ENCODE measurements around the gene RXFP2. TPM values are rescaled to one million over a fixed set of nuclear protein-coding genes. Genes with fewer than 3 reads are reported as not detected.

The RXFP2 gene
- total and polyA plus RNA-seq, 2 donors (not counting 3 experiments of a cell fraction or from before 2014, with no cell fraction given) = not detected

GRCh38 chr13:31824705-31825517 lies 85.6 kb downstream of the RXFP2 start:
- no TSS peak for BruUV-seq (replicated peaks)
- no peak overlapping the region for H3K9ac ChIP-seq (replicated peaks; ENCODE audit: extremely low read depth, insufficient read depth, low read length)
- no peak for TF ChIP-seq POLR2A (IDR thresholded peaks at IDR 0.05; ENCODE audit: low read depth, low read length)
- no peak for TF ChIP-seq FOS (IDR thresholded peaks at IDR 0.05; ENCODE audit: borderline replicate concordance, insufficient read depth, low read length)
- TF ChIP-seq POLR2AphosphoS5 (IDR thresholded peaks at IDR 0.05; ENCODE audit: insufficient read depth, low read depth, low read length) = no peak
- TF ChIP-seq GATA2 (IDR thresholded peaks at IDR 0.05; ENCODE audit: insufficient read depth, insufficient read length, low read depth, low read length) = no peak
- TF ChIP-seq EZH2 (IDR thresholded peaks at IDR 0.05; ENCODE audit: borderline replicate concordance, low read depth, low read length, severe bottlenecking) = no peak
- TF ChIP-seq JUN (IDR thresholded peaks at IDR 0.05; ENCODE audit: borderline replicate concordance, insufficient read depth, insufficient read length, low read depth) = no peak
- no peak for TF ChIP-seq MAX (IDR thresholded peaks at IDR 0.05; ENCODE audit: insufficient read depth, insufficient read length)
- TF ChIP-seq CTCF (IDR thresholded peaks at IDR 0.05; ENCODE audit: extremely low read depth in 1 of 2, insufficient read depth in 1 of 2, low read depth in 1 of 2, low read length in 2 of 2) = no peak
- no peak for TF ChIP-seq MYC (IDR thresholded peaks at IDR 0.05; ENCODE audit: low read depth, low read length)
- H3K79me2 ChIP-seq (ENCODE audit: control insufficient read depth, insufficient read depth, low read length) = no peaks in the 10 kb centered on the region
- ChIA-PET CTCF (interaction anchor here (1.0 kb wide), 1 partner anchor 10 kb away, joined by 3 read pairs; no protein-coding TSS in a partner anchor), POLR2A (no interaction called here)
- peaks cover 4 to 19% of the 10 kb centered on the region in 2 experiments for H3K27me3 ChIP-seq (ENCODE audit: control insufficient read depth in 2 of 2, insufficient read depth in 2 of 2, low read length in 2 of 2)
- no peak overlapping the region for H3K4me3 ChIP-seq (replicated peaks in 1 of 3; ENCODE audit: insufficient read depth in 1 of 3, low read depth in 1 of 3, low read length in 3 of 3)
- no peaks in the 10 kb centered on the region for H3K36me3 ChIP-seq (ENCODE audit: control insufficient read depth in 2 of 2, extremely low read depth in 1 of 2, insufficient read depth in 2 of 2, low read length in 2 of 2)
- DNase-seq (ENCODE audit: low read depth, low spot score) (no peak), FAIRE-seq (no peak)
- no peaks in the 10 kb centered on the region for H3K4me1 ChIP-seq (ENCODE audit: control insufficient read depth, extremely low read depth, insufficient read depth, low read length)
- dilution Hi-C loops (cut with MboI; ENCODE audit: extremely low pct_ligation_motif_present, low sequenced_read_pairs) = no loop called here
- no peaks in the 10 kb centered on the region for H3K9me3 ChIP-seq (replicated peaks; ENCODE audit: control insufficient read depth, insufficient read depth, low read length)
- H3K9me1 ChIP-seq (replicated peaks; ENCODE audit: control insufficient read depth, extremely low read depth, insufficient read depth, low read length) = no peaks in the 10 kb centered on the region
- no peak overlapping the region for H3K4me2 ChIP-seq (ENCODE audit: insufficient read depth, low read length)
- intact Hi-C loops (cut with micrococcal nuclease) = no loop called here
- H4K20me1 ChIP-seq (replicated peaks; ENCODE audit: control insufficient read depth, extremely low read depth, insufficient read depth, low read length) = no peaks in the 10 kb centered on the region
- no peak overlapping the region for H2AFZ ChIP-seq (ENCODE audit: low read depth, low read length)
- no peak overlapping the region for H3K27ac ChIP-seq (ENCODE audit: insufficient read depth, low read depth, low read length)

Data from endothelial cell of umbilical vein (primary cell).